ENCODE measurements around the gene HLA-DMB. TPM values are rescaled to one million over a fixed set of nuclear protein-coding genes. Genes with fewer than 3 reads are reported as not detected.

HLA-DMB gene
- total and polyA plus RNA-seq, 12 donors: 2.7 to 79.8 (median 7.3) TPM

GRCh38 chr6:32947552-32948465, 7.0 kb upstream of the HLA-DMB start:
- no peak overlapping the region for H3K4me3 ChIP-seq
- ATAC-seq (no peak), DNase-seq (no peak)
- H3K27me3 ChIP-seq: no peaks in the 10 kb centered on the region
- WGBS, 2 donors: 73 to 78% methylated on average over 11 of the region's 11 CpGs
- H3K36me3 ChIP-seq: peaks cover 0 to 21% (median 0%) of the 10 kb centered on the region in 9 donors
- TF ChIP-seq CTCF (IDR thresholded peaks at IDR 0.05): peak in 6 of 9 donors; percentile 16 to 44 (median 28)
- intact Hi-C loops (cut with DNase I): no loop called here
- H3K27ac ChIP-seq: peak overlapping the region in 1 of 10 donors; percentile 24
- peaks cover 0 to 87% (median 9%) of the 10 kb centered on the region in 9 donors for H3K4me1 ChIP-seq
- peaks cover 0 to 10% (median 0%) of the 10 kb centered on the region in 11 donors for H3K9me3 ChIP-seq

DNA sequence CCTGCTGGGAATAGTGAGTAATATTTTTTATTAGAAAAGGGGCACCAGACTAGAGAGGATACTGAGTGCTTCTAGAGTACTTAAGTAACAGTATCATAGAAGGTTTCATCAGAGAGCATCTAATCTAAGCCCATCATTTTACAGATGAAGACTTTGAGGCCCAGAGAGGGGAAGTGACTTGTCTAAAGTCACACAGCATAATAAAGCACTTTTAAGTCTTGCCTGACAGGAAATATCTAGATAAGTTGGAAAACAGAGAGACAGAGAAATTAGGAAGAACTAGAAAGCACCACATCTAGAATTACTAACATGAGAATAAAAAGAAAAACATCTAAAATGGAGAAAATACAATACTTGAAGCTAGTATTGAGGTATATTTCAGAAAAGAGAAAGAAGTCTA, 6.1 kb upstream of the HLA-DMB start:
- Histone ChIP-seq H3K9me3 (peaks cover 0 to 10% (median 0%) of the 10 kb centered on the region in 11 donors), H3K27ac (peak overlapping the region in 1 of 10 donors; percentile 24), H3K27me3 (no peaks in the 10 kb centered on the region), H3K4me3 (no peak overlapping the region), H3K36me3 (peaks cover 0 to 21% (median 0%) of the 10 kb centered on the region in 9 donors), H3K4me1 (peaks cover 0 to 91% (median 4%) of the 10 kb centered on the region in 9 donors)
- TF ChIP-seq CTCF (IDR thresholded peaks at IDR 0.05): no peak
- intact Hi-C loops (cut with DNase I): no loop called here
- DNase-seq: no peak
- no peak for ATAC-seq

GRCh38 chr6:32945953-32946352, 5.1 kb upstream of the HLA-DMB start:
- peaks cover 0 to 21% (median 0%) of the 10 kb centered on the region in 9 donors for H3K36me3 ChIP-seq
- H3K4me3 ChIP-seq: no peak overlapping the region
- H3K27ac ChIP-seq: peak overlapping the region in 1 of 10 donors; percentile 95
- ATAC-seq (no peak), DNase-seq (no peak)
- TF ChIP-seq CTCF (IDR thresholded peaks at IDR 0.05): no peak
- no peaks in the 10 kb centered on the region for H3K27me3 ChIP-seq
- intact Hi-C loops (cut with DNase I): no loop called here
- peaks cover 0 to 10% (median 0%) of the 10 kb centered on the region in 11 donors for H3K9me3 ChIP-seq
- H3K4me1 ChIP-seq: peaks cover 0 to 93% (median 10%) of the 10 kb centered on the region in 9 donors

DNA sequence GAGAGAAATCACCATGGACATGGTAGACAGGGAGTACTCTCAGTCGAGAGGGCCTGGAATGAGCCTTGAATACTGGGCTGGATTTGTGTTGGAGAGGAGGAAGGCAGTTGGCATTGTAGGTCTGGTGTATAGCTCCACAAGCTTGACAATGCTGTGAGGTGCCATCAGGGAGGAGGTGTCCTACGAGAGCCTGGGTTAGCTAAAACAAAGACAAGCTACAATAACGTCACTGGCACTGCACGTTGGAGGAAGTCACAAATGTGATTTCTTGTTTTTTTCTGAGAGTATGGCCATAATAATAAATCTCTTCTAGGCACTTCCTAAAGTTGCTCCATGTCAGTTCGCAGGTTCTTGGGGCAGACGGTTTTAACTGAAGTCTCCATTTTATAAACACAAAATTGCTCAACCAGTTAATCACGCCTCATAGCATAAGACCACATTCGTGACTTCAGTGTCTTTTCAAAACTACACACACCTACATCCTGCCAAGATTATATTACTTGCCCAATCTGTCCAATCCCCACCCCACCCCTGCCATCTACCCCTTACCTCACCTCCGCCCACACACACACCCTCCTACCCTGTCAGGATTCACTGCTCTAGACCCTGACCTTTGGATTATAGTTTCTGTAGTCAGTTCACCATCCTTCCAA, 4.4 kb upstream of the HLA-DMB start:
- peaks cover 0 to 10% (median 0%) of the 10 kb centered on the region in 11 donors for H3K9me3 ChIP-seq
- 84% methylated on average over 9 of the region's 9 CpGs for WGBS, 2 donors
- H3K27me3 ChIP-seq: no peaks in the 10 kb centered on the region
- no peak for ATAC-seq
- H3K27ac ChIP-seq: peak overlapping the region in 3 of 10 donors; percentile 16 to 95 (median 25)
- peaks cover 0 to 17% (median 0%) of the 10 kb centered on the region in 9 donors for H3K36me3 ChIP-seq
- H3K4me1 ChIP-seq: peaks cover 0 to 91% (median 14%) of the 10 kb centered on the region in 9 donors
- no peak for TF ChIP-seq CTCF (IDR thresholded peaks at IDR 0.05)
- intact Hi-C loops (cut with DNase I): no loop called here
- DNase-seq: no peak
- no peak overlapping the region for H3K4me3 ChIP-seq
